CD1c-positive myeloid dendritic cell (primary cell): Measurements from ENCODE around the gene PAQR6.

Source experiments
- DNase-seq: peaks from one replicate; pipeline ENCODE4 v3.0.0-alpha.2; 2016; ENCODE audit errors: extremely low spot score

PAQR6 gene

DNA sequence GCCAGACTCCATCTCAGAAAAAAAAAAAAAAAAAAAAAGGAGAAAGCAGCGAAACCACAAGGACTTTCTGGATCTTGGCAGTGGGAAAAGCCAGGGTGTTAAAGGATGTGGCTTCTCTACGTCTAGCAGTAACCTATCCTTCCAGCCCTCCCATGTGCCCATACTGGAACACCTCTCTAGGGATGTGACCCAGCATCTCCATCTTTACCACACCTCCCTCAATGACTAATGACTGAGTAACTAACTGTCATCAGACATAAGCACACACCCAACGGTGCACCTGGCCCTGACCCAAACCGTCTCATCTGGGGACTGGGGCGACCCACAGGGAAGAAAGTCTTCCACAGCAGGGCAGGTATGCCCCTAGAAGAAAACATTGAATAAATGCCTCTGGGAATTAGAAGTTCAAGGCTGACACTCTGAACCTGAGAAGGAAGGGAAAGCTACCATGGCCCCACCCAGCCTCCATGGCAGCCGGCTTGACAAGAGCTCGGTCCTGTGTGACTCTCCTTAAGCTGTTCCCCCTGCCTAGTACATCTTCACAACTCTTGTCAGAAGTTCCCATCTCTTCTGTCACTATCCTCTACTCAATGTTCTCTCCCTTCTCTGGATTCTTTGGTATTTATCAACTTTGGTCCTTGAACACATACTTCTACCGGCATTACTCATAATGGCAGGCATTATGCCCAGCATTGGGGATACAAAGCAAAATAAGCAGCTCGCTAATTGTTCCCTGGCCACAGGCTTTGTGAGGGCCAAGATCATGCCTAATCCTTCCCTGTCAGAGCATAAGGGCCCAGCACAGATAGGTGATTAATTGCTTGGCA is 14.8 kb upstream of the PAQR6 start:
- no peak for DNase-seq

DNA sequence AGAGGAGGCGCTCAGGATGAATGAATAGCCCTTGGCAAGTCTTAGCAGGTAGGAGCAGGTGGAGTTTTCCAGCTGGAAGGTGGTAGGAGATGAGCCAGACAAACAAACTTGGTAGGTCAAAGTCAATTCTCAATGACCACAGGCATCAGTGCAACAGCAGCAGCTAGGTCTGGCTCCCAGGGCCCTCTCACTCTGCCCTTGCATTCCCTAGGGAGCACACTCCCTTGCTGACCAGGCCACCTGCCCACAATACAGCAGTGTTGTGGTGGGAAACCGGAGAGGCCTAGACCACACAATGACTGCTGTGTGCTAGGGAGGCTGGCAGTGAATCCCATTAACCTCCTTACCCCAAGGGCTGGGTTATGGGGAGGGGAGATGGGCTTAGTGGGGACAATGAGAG is 13.0 kb upstream of the PAQR6 start:
- DNase-seq: no peak

DNA sequence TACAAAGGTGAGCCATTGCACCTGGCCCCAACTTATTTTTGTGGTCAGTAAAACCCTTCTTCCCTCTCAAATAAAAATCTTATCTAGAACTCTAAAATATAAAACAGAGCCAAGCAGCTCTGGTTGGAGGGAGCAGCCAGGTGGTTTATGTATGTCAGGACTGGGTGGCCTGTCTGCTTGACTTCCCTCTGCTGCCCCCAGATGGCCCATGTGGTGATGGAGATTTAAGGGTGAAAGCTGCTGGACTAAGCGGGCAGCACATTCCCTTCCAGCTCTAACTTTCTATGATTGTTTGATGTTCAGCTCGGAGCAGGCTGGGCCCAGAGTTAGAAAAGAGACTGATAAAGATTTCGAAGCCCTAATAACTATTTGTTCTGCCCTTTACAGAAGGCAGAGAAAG is 11.9 kb upstream of the PAQR6 start:
- no peak for DNase-seq

DNA sequence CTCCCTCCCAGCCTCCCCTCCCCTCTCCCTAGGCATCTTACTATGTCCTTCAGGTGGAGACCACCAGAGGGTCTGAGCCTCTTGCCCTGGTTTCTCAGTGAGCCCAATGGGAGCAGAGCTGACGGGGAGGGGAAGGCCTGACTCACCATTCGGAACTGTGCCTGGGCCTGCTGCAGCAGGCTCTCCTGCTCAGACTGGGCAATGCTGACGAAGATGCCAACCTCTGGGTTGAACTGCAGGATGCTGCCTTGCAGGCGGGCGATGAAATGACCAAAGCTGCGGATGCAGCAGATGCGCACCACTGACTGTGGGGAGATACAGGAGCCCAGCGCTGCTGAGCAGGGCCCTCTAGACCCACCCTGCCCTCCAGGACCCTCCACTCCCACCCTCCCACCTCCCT is 11.0 kb upstream of the PAQR6 start:
- DNase-seq: no peak

DNA sequence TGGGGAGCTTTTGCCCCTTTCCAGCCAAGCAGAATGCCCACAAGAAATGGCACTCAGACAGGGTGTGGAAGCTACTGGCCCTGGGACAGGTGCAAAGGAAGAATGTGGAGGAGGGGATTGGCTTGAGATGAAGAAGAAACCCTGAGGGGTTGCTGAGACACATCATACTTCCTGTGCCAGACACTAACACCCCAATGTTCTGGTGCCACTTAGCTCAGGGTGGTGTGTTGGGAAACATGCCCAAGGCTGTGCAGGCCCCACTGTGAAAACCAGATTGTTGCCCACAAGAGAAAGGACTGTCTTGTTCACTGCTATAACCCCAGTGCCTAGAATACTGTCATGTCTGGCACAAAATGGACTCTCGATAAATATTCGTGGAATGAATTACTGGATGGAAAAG is 9.9 kb upstream of the PAQR6 start:
- DNase-seq: no peak

DNA sequence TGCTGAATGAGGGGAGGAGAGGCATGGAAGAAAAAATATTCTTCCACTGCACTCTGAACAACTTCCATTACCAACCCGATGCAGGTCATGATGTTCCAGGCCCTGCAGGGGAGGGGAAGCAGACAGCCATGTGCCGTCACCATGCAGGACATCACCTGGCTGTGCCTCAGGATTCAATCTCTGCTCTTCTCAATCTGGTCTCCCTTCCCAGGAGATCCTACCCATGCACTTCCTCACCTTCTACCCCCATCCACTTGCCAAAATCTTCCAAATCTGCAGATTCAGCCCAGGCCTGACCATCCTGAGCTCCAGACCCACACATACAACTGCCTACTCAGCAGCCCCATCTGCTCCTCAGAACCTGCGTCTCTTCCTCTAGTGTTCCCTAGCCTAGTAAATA is 5.8 kb upstream of the PAQR6 start:
- no peak for DNase-seq

DNA sequence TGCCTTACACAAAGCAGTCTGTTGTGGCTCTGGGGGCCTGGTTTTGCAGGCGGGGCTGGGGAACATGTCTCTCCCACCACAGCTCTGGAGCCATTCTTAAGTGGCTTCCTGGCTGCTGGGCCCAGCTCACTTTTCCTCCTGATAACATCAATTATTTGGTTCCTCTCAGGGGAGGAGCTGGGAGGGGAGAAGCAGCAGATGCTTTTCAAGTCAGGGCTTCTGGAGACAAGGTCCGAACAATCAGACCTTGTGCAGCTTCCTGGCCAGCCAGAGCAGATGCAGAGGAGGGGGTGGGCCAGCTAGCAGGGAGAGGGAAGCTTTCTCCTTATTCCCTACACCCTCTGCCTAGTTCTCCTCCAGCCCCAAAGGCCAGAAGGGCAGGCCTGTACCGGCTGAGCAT is 3.7 kb upstream of the PAQR6 start:
- no peak for DNase-seq

DNA sequence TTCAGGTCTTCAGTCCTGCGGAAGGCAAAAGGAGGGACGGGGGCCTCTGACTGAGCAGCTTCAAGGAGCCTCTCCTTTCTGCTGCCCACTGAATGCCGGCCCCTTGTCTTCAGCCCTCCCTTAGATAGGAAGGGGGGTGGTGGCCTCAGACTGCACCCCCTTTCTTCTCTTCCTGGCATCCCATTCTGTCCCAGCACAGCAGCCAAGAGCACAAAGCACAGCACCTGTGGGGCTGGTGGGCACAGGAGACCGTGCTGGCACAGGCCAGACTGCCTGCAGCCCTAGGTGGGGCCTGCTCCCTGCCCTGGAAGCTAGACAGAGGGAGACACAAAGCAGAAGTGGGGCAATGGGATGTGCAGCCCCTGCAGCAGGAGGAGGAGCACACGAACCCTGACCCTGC is 1.7 kb upstream of the PAQR6 start:
- no peak for DNase-seq

DNA sequence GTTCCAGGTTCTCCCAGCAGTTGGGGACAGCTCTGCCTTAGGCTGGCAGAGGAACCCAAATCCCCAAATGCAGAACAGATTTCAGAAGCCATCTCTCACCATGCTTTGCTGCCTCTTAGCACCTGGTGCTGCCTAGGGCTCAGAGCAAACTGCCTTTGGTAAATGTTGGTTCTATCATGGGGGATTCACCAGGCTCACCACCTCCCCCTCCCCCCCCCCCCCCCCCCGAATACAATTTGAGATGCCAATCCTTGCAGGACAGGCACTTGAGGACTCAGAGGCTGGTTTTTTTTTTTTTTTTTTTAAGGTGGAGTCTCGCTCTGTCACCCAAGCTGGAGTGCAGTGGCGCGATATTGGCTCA is 447 bp upstream of the PAQR6 start:
- DNase-seq: no peak

DNA sequence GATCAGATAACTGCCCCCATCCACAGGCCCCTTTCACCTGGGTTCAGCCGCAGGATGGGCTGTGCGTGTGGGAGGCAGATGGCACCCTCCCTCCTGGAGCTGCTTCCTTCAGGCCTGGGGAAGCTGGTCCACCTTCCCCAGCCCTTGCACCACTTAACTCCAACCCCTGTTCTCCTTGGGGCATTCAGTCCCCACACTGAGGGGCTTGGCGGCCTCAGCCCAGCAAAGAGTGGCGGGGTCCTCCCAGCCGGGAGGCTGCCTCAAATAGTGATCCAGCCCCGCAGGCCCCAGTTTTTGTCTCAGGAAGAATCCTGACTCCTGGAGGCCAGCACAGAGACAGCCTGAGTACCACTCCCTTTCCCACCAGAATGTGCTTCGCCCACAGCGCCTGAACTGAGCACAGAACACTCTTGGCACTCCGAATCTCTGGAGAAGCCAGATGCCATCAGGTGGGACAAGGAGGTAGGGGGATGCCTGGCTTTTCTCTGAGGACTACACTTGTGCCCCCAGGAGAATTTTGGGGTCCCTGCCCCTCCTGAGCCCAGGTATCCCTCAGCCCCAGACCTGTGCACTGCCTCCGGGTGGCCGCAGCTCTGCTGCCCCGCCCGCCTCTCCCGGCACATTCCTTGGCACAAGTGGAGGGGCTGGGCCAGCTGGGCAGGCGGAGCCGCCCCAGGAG is 936 bp downstream of the PAQR6 start:
- no peak for DNase-seq

DNA sequence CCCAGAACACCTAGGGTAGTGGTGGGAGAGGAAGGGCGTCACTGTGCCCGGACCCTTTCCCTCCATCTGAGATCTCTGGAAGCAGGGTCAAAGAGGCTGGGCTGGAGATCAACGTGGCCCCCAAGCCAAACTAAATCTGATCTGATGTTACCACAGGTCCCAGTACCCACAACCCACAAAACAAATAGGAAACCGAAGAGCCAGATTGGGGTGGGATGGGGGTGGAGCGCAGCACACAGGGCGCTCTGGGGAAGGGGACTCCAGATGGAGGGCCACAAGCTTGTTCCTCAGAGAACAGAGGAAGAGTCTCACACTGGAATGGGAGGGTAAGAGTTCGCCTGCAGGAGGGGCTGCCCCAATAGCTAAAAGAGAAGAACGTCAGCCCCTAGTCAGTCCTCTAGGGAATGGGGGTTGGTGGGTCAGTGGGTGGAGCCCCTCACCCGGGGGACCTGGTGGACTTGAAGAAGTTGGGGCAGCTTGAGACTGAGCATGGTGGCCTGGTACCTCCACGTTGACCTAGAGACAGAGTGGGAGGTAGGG is 1.5 kb downstream of the PAQR6 start:
- DNase-seq: no peak

DNA sequence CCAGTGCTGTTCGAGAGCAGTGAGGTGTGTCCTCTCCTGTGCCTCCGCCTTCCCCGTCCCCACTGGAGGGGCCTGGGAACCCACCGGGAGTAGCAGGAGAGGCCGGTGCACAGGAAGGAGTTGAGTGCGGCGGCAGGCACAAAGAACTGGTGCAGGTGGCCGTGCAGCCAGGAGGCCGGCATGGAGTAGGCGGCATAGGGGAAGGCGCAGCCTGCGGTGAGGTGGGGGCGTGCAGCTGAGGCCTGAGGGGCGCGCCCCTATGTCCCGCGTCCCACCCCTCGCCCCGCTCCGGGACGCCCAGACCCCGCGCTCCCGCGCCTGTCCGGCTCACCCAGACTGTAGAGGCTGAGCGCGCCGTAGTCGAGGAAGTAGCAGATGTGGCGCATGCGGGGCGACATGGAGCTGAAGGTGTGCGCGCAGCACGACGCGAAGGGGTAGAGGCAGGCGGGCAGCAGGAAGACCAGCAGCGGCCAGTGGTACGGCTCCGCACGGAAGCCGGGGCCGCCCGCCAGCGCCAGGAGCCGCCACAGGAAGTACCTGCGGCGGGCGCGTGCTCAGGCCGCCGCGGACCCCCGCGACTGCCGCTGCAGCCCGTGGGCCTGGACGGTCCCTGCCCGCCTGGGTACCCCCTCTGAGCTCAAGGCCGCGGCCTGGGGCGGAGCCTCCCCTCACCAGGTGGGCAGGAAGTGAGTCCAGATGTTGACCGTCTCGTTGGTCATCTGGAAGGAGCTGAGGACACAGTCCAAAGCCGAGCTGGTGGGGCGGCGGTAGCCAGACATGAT is 2.2 kb downstream of the PAQR6 start:
- DNase-seq: peak; percentile 28

DNA sequence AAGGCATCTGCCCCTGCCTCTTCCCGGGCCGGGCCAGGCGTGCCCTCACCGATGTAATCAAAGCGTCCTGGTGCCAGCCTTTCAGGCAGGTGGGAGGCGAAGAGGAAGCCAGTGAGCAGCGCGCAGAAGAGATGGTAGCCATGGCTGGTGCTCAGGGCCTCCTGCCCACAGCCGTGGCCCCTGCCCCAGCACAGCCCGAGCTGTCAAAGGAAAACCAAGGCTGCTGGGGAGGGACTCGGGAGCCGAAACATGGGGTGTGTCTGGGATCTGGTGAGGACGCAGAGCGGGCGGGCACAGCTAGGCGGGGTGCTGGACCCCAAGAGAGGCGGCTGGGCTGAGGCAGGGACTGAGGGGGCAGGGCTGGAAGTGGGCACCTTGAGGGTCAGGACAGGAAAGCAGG is 3.1 kb downstream of the PAQR6 start:
- no peak for DNase-seq

DNA sequence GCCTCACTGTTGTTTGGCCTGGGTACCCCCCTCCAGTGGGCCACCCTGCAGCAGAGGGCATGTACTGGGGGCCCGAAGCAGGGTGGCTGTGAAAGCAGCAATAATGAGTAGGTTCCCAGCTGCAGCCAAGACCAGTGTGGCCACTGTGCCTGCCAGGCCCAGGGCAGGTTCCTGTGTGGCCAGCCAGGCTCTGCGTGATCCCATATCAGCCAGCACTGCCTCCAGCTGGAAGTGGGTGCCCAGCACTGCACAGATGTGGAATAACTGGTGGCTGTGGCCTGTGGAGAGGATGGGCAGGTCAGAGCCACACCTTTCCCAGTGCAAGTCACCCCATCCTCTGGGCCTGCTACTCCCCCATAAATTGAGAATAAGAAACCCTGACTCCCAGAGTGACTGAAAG is 3.7 kb downstream of the PAQR6 start:
- DNase-seq: no peak

DNA sequence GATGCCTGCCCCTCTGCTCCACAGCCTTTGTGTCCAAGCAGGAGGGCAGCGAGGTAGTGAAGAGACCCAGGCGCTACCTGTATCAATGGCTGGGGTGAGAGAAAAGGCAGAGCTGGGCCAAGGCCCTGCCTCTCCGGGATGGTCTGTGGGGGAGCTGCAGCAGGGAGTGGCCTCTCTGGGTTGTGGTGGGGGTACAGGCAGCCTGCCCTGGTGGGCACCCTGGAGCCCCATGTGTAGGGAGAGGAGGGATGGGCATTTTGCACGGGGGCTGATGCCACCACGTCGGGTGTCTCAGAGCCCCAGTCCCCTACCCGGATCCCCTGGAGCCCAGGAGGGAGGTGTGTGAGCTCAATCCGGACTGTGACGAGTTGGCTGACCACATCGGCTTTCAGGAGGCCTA is 5.1 kb downstream of the PAQR6 start:
- no peak for DNase-seq

DNA sequence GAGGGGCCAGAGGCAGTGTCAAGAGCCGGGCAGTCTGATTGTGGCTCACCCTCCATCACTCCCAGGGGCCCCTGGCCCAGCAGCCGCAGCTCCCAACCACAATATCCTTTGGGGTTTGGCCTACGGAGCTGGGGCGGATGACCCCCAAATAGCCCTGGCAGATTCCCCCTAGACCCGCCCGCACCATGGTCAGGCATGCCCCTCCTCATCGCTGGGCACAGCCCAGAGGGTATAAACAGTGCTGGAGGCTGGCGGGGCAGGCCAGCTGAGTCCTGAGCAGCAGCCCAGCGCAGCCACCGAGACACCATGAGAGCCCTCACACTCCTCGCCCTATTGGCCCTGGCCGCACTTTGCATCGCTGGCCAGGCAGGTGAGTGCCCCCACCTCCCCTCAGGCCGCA is 5.9 kb downstream of the PAQR6 start, which contains the start of gene BGLAP:
BGLAP (plus strand) TSS at position 259 of the 400 bp plus-strand sequence; CDS start at position 307, 48 bp downstream.
- DNase-seq: no peak

DNA sequence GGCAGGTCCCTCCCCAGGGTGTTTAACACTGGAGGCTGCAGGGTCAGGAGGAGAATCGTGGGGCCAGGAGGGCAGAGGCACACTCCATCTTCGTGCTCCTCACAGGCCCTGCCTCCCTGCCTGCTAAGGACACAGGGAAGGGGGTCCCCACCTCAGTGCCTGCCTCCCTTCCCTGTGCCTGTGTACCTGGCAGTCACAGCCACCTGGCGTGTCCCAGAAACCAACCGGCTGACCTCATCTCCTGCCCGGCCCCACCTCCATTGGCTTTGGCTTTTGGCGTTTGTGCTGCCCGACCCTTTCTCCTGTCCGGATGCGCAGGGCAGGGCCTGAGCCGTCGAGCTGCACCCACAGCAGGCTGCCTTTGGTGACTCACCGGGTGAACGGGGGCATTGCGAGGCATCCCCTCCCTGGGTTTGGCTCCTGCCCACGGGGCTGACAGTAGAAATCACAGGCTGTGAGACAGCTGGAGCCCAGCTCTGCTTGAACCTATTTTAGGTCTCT is 6.5 kb downstream of the PAQR6 start:
- DNase-seq: peak; percentile 21

DNA sequence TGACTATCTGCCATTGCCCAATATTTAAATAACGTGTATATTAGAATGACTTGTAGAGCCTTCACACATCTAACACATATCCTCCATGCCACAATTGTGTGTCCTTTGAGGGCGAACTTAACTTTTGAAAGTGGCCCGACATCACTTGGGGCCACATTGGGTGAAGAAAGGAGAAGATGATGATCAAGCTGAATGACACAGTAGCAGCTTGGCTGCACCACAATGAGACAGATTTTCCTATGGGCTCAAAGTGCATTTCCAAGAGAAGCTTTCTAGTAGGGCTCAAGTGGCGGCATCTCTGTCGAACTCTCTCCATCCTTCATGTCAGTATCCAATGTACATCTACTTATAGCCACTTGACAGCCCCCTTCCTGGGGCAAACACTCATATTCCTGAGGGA is 9.6 kb downstream of the PAQR6 start:
- no peak for DNase-seq

DNA sequence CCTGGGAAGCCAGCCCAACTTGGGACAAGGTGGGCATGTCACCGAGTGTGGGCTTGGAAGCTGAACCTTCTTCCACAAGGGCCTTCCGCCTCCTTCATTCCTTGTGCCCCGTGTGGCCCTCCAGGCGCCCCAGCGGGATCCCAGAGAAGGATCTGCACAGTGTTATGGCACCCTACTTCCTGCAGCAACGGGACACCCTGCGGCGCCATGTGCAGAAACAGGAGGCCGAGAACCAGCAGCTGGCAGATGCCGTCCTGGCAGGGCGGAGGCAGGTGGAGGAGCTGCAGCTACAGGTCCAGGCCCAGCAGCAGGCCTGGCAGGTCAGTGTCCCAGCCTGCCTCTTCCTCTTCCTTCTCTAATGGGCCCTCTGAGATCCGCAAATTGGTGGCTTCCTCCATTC is 11.7 kb downstream of the PAQR6 start:
- DNase-seq: no peak

DNA sequence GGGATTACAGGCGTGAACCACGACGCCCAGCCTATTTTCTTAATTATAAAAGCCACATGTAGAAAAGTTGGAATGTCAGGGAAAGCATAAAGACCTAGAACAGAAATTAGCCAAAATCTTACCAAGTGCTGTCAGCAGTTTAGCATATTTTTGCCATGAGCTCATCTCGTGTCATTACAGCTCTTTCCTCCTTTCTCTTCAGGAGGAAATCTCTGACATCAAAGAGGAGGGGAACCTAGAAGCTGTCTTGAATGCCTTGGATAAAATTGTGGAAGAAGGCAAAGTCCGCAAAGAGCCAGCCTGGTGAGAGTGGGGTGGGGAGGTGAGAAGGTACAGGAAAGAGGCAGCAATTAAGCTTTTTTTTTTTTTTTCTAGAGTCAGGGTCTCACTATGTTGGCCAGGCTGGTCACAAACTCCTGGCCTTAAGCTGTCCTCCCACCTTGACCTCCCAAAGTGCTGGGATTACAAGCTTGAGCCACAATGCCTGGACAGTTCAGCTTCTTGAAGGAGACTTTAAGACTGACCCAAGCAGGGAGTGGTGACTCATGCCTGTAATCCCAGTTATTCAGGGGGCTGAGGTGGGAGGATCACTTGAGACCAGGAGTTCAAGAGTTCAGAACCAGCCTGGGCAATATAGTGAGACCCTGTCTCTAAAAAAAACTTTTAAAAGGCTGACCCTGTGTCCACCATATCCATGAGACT is 14.3 kb downstream of the PAQR6 start:
- no peak for DNase-seq

DNA sequence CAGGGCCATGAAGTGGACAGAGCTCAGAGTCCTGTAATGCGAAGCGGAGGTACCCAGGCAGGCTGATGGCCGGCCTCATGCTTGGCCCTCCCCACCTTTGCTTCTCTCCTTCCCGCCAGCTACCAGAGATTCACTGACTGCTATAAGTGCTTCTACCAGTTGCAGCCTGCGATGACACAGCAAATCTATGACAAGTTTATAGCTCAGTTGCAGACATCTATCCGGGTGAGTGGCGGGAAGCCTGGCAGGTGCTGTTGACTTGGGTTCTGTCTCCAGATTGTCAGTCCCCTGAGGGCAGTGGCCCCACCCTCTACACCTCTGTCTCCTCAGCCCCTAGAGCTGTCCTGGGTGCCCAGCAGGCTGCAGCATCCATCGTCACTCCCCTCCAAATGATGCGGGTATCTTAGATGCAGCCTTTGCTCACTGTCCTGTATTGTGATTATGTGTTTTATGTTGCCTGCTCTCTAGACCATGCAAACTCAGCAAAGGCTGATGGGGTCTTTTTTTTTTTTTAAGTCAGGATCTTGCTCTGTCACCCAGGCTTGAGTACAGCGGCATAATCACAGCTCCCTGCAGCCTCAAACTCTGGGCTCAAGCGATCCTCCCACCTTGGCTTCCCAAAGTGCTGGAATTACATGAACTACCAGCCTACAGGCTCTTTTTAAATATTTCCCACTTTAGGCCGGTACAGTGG is 15.5 kb downstream of the PAQR6 start:
- DNase-seq: no peak
